Activated CD4-positive, alpha-beta T cell treated with anti-CD3 and anti-CD28 coated beads, Interleukin-2, Interleukin-4, amounts not matched to agents 100 ng/mL and 50 ng/mL, durations not matched to agents 16 hours and 8 hours (primary cell): ENCODE data around the gene HPS1.

Experiments used
- DNase-seq: peaks from one replicate; pipeline ENCODE4 v3.0.0-alpha.2; 2020; ENCODE audit warnings: low spot score

HPS1 gene

GRCh38 chr10:98432330-98432729, 14.4 kb downstream of the HPS1 start:
- DNase-seq: no peak

GRCh38 chr10:98431016-98431415, 15.7 kb downstream of the HPS1 start:
- no peak for DNase-seq

- DNase-seq: no peak
Observed at GRCh38 chr10:98430427-98430826, 16.3 kb downstream of the HPS1 start.

GRCh38 chr10:98429320-98430072, 17.2 kb downstream of the HPS1 start:
- DNase-seq: no peak

- no peak for DNase-seq
Observed at GRCh38 chr10:98427011-98427515, 19.7 kb downstream of the HPS1 start.

GRCh38 chr10:98425511-98426352, 21.0 kb downstream of the HPS1 start:
- peak; percentile 54 for DNase-seq

GRCh38 chr10:98424295-98425254, 22.2 kb downstream of the HPS1 start:
- DNase-seq: no peak

GRCh38 chr10:98423691-98424120, 23.0 kb downstream of the HPS1 start:
- DNase-seq: no peak

- no peak for DNase-seq
Observed at GRCh38 chr10:98422182-98422581, 24.6 kb downstream of the HPS1 start.

- DNase-seq: no peak
Observed at GRCh38 chr10:98420786-98421185, 25.9 kb downstream of the HPS1 start.

- no peak for DNase-seq
Observed at GRCh38 chr10:98419469-98420261, 27.1 kb downstream of the HPS1 start.

- DNase-seq: no peak
Observed at GRCh38 chr10:98418665-98419468, 27.9 kb downstream of the HPS1 start.

- no peak for DNase-seq
Observed at GRCh38 chr10:98417973-98418664, 28.6 kb downstream of the HPS1 start.

- no peak for DNase-seq
Observed at GRCh38 chr10:98417481-98417959, 29.2 kb downstream of the HPS1 start.

- DNase-seq: no peak
Observed at GRCh38 chr10:98416606-98417388, 29.9 kb downstream of the HPS1 start.

GRCh38 chr10:98415731-98416119, 31.0 kb downstream of the HPS1 start:
- no peak for DNase-seq

GRCh38 chr10:98414932-98415730, 31.6 kb downstream of the HPS1 start, which contains the start of gene PYROXD2:
PYROXD2 (minus strand) TSS chr10:98415182; CDS start chr10:98415135, 47 bp downstream.
- DNase-seq: peak; percentile 36

GRCh38 chr10:98414578-98414931, 32.2 kb downstream of the HPS1 start:
- DNase-seq: no peak
